GM18505 (cell line): Measurements from ENCODE around the gene TENM4.

Experiments used
- ATAC-seq: cut with Tn5 transposase; IDR thresholded peaks from one replicate; pipeline ENCODE4 v1.9.1; 2021; ENCODE audit not compliant: unreplicated experiment
- POLR2A ChIP-seq: IDR thresholded peaks from 4 replicates; pipeline ENCODE4 v1.6.1; 2011; ENCODE audit warnings: borderline replicate concordance; ENCODE audit not compliant: insufficient read depth, insufficient read length; ENCODE audit errors: extremely low read depth

Gene TENM4

DNA sequence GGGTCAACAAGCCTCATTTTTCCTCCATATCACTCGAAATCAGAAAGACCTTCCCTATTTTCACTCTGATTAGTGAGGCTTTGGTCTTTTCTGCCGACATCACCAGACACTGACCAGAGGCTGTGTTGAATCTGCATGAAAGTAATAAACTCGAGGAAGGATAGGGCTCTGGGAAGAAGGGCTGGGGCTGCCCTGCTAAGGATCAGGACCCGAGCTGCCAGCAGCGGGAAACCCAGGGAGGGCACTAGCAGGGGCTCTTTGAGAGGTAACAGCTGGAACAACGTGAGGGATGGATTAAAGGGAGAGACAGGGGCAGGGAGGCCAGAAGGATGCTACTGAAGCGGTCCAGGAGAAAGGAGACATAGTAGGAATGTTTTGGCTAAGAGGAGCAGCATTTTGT is 488.7 kb downstream of the TENM4 start:
- TF ChIP-seq POLR2A, result no peak
- no peak for ATAC-seq

DNA sequence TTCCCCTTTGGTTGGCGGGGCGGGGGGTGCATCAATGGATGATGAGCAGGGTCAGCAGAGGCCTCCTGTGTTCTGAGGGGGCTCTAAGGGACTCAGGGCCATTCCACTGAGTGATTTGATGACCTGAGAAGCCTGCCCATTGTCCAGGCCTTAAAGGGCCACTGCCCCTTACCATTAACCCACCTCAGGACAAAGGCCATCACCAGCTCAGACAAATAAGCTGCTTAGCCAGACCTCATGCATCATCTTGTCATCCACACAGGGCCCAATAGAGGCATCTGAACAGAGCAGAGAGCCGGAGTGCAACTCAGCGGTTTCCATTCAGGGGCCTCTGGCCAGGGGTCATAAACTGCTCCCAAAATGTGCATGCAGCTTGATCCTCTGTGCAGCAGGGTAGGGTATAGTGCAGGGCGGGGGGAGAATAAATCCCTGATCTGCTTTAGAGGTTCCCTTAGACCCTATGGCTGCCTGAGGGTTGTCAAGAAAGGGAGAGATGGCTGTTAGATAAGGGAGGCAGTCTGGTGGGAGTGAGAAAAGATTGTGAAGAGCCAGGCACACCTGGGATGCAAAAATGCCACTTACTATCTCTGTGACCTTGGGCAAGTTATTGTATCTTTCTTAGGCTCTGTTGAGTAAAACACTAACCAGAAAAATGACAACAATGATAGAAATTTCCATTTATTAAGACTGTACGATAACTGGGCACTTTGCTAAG is 490.7 kb downstream of the TENM4 start:
- no peak for TF ChIP-seq POLR2A
- ATAC-seq, result no peak

DNA sequence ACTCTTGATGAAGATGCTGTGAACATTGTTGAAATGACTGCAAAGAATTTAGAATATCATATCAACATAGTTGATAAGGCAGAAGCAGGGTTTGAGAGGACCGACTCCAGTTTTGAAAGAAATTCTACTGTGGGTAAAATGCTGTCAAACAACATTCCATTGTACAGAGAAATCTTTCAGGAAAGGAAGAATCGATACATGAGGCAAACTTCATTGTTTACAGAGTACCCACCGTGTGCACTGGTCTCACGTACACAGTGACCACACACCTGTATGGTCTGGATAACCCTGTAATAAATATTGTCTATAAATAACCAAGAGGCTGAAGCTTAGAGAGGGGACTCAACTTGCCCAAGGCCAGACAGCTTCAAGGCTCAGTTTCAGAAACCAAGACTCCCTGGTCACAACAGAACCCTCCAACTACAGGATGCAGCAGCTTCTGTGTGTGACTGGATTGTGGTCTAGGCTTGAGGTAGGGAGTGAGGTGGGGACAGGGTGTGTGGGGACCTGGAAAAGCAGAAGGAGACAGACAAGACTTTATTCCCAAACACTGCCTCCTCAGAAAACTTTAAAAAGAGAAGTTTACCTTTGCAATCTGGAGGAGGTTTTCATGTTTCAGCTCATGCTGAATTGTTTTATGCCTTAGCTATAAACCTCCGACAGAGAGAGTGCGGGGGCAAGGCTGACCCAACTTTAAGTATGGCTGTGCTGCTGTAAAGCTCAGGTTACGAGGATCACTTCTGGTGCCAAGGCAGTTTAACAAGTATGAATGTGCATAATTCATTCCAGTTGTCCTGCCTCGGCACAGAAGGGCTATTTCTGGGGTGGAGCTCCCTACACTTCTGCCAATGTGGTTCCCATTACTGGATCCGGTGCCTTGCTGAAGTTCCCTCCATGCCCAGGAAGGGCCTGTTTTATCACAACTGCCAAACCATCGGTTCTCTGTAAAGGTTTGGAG is 493.6 kb downstream of the TENM4 start:
- no peak for ATAC-seq
- TF ChIP-seq POLR2A, result no peak

DNA sequence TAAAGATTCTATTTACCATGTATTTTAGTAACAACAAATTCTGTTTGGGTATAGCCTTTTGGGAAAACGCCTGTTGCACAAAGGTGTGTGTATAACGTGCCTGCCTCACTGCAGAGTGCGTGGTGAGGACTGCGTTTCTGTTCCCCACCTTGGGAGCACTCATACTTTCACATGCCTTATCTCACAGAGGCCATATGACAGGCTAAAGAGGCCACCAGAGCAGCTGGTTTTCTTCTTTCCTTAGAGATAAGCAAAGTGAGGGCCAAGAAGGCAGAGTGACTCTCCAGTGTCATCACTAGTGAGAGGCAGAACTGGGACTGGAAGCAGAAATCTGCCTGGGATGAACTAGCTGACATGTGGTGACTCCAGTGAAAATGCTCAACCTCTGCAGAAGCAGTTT is 497.0 kb downstream of the TENM4 start:
- TF ChIP-seq POLR2A, result no peak
- no peak for ATAC-seq

DNA sequence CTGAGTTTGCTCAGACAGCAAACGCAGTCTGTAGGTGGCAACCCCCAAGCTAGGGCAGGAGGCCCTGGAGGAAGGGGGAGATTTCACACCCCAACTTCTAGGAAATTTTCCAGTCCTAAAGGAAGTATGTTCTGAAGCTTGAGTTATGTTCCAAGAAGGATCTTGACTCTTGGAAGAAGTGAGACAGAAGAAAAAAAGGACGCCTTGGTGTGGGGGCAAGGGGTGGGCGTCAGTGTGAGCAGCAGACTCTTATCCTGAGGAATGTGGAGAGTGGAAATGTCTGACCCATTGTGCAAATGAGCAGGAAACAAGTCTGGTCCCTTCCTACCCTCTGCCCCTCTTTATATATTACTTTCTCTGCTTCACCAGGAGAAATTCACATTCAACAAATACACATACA is 497.7 kb downstream of the TENM4 start:
- TF ChIP-seq POLR2A, result no peak
- no peak for ATAC-seq

DNA sequence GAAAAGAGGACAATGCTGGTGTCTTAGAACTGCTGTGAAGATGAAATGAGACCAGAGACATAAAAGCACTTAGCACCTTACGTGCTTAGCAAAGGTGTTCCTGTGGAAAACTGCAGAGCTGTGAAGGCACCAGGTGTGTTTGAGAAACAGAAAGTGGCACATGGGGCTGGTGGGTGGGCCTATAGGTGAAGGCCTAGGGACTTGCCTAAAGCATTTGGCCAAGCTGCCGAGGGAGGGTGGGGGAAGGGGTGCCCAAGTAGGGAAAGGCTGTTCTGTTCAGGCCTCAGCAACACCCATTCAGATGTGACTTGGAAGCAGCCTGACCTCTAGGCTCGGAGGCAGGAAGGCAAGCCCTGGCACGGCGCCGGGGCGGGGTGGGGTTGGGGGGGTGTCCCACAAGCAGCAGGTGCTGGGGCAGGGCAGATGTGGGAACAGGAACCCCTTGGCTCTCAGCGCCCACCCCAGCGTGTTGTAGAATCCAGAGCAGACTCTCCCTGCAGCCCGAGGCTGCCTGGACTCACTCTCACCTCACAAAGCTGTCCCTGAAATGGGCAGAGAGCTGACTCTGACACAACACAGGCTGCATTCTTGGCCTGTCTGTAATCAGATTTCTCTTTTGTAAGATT is 499.5 kb downstream of the TENM4 start:
- no peak for ATAC-seq
- TF ChIP-seq POLR2A, result no peak

DNA sequence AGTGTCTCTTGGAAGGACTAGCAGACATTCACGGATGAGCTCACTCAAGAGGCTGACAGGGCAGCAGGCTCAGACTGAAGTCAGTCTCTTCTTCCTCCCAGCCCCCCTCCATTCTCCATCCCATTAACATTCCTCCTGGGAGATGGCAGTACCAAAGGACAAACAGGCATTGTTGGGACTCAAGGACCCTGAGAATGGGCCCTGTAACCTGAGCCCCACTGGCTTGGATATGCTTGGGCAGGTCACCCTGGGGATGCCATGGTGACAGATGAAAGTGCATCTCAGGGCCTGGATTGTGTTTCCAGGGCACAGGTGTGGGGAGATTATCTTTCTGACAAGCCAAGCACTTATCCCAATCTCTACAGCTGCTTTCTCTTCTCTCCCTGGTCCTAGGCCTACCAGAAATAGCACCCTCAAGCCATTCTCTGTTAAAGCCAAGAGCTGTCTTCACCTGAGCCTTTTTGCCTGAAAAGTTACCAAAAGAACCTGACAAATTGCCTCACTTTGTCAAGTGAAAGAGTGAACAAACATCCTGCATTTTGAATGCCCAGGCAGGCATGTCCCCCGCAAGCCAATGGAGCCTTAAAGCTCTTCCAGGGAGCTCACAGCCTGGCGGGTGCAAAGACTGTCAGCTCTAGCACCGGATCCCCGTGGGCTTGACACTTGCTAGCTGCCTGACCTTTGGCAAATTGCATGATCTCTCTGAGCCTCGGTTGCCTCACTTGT is 500.2 kb downstream of the TENM4 start:
- ATAC-seq, result no peak

DNA sequence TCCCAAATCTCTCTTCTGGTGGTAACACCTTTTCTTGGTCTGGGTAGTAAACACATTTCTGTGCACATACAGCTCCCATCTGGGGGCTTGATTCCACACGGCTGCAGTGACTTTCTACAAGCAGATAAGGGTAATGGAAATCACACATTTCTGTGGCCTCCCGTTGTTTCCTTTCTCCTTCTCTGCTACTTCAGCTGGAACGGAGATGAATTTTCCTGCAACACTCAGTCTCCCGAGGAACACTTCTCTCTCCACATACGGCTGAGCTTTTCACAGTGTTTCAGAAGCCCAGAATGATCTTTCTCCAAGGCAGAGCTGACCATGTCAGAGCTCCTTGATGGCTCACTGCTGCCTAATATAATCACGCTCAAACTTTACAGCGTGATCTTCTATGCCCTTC is 501.9 kb downstream of the TENM4 start:
- no peak for ATAC-seq
- TF ChIP-seq POLR2A, result no peak

More for the DNA sequence above, 500.2 kb downstream of the TENM4 start:
- no peak for TF ChIP-seq POLR2A

DNA sequence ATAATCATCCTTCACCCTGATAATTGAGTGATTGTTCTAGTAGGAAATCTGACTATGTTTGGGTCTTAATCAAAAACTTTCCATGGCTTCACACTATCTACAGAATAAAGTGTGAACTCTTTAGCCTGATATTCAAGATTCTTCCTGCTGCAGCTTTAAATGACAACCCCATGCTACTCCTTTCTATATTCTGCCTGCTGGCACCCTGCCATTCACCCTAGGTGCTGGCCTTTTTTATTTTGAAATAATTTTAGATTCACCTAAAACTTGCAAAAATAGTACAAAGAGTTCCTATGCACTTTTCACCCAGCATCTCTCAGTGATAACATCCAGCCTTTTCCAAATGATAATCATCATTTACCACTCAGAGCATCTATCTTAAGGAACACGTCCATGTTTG is 502.8 kb downstream of the TENM4 start:
- TF ChIP-seq POLR2A, result no peak
- no peak for ATAC-seq

DNA sequence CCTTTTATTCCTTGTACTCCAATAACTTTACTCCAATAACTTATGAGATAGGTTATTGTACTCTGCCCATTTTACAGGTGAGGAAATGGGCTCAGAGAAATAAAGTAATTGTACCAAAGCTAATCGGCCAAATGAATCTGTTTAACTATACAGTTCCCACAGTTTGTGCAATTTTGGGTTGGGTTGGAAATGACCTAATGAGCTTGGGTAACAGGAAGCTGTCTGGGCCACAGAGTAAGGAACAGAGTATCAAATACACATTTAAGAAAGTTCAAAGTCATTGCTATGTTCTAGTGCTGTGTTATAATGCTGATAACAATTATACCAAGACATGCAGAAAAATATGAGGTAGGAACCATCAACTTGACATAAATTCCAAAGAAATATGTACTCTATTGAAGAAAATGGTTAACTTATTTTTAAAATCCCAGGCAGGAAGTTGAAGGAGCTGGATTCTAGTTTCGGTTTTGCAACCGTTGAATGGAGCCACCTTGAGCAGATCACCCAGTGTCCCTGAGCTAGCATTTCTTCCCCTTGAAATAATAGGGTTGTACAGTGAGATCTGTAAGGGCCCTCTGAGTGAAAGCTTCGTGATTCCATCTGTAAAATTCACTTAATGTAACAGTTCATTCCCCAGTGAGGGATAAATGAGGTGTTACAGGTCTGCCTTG is 505.3 kb downstream of the TENM4 start:
- ATAC-seq, result no peak
- TF ChIP-seq POLR2A, result no peak

DNA sequence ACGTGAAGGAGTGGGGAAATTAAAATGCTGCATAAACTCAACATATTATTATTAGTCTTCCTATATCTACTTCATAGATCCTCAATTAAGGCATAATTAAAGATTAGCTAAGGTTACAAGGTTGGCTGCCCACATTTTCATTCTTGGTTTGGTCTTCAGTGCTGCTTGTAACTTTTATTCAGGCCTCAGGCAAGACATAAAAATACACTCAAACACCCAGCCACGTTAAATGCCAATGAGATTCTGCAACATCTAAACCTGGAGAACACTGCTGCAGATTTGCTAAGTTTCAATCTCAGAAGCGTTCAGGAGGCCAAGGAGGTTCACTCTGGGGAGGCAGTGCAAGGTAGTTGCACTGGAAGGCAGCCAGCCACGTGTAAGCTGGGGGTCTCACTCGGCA is 507.5 kb downstream of the TENM4 start:
- no peak for TF ChIP-seq POLR2A
- ATAC-seq, result no peak

DNA sequence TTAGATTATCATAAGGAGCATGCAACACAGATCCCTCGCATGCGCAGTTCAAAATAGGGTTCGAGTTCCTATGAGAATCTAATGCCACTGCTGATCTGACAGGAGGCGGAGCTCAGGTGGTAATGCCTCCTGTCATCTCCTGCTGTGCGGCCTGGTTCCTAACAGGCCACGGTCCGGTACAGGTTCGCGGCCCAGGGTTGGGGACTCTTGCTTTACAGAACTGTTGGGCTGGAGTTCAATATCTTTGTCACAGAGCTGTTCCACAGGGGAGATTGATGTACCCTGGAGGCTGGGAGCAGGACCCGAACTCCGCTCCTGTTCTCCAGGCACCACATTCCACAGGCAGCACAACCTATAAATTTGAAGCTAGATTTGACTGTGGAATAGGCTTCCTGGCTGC is 508.1 kb downstream of the TENM4 start:
- no peak for ATAC-seq
- no peak for TF ChIP-seq POLR2A
